Cortex of kidney (tissue), 1 donor: ENCODE measurements around the gene FES.
"Not testable (repeated sequence)": the region's sequence is repeated elsewhere in the genome, so short reads cannot be mapped to it uniquely, and the experiment has no call there.

ENCODE experiments used
- DNase-seq: peaks from one replicate; lab custom pipeline; 2025; lab: John Stamatoyannopoulos, UW

Gene FES

DNA sequence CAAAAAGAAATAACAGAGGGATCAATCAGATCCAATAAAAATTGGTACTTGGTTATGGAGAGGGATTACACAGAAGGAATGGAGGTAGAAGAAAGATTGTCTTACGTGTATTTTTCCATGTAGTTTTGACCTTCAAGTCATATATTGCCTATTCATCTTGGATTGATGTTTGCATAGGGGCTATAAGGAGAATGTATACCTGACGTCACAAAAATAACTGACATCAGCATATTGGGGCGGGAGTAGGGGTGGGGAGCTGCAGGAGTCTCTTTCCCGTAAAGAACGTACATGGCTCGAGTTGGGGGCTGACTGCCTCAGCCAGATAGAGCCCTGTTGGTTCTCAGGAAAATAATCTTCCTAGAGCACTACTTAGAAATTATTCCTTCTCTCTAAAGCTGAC, 21.8 kb upstream of the FES start:
- DNase-seq, result no peak

DNA sequence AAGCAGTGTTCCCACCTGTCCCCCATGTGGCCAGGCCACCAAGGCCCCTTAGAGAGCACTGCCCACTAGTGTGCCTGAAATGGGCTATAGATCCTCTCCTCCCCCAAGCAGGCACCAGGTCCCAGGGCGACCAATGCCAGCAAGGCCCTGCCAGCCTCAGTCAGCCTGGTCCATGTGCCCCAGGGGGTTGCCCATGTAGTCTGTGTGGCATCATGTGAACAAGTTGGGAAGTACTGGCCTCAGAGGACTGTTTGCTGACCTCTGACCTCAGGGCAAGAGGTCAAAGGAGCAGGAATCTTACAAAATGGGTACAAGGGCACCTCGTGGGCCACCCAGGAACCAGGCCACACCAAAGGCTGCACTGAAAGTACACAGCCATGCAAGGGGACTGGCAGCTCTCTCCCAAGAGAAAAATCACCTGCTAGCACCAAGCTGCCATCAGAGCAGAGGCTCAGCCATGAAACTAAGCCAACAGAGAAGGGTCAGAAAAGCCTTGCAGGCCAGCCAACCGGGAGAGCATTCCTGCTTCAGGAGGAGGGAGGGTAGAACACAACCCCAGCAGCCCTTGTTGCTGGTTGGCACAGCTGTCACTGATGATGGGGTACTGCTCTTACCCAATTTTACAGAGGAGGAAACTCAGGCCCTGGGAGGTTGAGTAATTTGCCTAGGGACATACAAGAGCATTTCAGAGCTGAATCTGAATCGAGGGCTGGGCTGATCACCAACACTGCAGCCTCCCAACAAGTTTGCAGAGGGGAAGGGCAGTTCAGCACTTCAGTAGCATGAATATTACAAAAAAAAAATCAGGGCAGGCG, 21.1 kb upstream of the FES start:
- DNase-seq, result no peak

DNA sequence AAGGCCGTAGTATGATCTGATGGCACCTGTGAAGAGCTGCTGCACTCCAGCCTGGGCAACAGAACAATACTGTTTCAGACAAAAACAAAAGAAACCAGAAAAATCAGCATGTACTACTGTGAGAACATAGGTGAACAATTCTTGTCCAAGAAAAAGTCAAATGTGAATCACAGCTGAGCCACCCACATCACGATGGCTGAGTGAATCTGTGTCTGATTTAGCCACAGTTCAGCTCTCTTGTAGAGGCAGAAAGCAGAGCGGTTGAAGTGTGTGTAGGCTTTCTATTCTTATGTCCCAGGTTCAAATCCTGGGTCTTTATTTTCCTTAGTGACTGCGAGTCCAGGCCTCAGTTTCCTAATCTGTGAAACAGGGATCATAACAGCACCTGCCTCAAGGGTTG, 20.3 kb upstream of the FES start:
- no peak for DNase-seq

DNA sequence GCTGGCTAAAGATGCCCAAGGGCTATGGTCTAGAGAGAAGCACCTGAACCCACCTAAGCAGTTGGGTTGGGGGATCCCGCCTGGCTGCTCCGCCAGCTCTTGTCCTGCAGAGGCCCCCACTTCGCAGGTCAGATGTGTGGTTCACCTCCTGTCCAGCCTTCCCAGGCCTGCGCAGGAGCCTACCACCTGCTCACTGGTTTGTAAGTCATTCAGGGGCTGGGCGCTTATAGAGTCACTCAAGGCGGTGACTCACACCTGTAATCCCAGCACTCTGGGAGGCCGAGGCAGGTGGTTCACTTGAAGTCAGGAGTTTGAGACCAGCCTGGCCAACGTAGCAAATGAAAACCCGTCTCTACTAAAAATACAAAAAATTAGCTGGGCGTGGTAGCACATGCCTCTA, 19.8 kb upstream of the FES start:
- no peak for DNase-seq

DNA sequence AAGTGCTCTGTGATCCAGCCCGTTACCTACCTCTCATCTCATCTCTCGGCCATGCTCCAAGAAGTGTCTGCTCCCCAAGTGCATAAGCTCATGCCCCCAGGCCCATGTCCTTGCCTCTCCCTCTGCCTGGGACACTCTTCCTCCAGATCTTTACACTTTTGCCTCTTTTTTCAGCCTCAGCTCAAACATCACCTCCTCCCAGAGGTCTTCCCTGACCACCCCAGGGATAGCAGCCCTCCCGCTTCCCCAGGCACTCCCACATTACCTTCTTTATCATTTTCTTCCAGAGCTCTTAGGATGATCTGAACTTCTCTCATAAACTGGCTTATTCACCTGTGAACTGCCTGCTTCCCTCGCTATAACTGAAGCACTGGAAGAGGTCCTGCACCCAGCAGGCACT, 18.6 kb upstream of the FES start:
- DNase-seq, result no peak

DNA sequence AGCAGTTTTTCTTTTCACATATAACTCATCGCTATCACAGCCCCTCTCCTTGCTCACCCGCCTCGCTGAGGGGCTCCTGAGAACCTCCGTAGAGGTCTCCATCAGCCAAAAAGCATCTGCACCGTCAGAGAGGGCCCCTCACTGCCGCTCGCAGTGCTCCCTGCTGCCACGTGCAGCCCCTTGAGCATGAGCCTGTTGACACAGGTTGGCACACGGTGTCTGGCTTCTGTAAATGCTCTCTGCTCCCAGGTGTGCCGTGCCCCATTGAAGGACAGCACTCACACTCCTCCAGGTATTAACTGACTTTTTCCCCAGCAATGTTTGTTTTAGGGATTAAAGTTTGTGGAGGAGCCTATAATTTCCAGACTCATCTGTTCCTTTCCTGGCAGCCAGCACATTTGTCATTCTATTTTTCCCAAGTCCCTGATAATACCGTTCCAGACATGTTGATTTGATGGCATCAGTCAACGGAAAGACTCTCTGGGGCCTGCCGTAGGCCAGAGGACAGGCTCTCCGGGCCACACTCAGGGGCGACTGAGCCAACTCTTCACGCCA, 18.1 kb upstream of the FES start:
- no peak for DNase-seq

DNA sequence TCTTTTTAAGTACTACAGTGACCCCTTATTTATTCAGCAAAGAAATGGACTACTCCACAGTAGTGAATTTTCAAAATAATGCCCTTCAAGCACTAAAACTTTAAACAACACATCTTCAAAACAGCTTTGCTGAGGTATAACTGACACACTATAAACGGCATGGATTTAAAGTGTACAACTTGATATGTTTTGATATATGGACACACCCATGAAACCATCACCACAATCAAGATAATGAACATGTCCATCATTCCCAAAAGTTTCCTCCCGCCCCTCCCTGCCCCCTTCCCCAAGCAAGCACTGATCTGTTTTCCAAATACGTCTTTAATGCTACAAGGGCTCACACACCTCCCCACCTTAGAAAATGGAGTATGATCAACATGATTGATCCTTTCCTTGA, 17.5 kb upstream of the FES start:
- no peak for DNase-seq

DNA sequence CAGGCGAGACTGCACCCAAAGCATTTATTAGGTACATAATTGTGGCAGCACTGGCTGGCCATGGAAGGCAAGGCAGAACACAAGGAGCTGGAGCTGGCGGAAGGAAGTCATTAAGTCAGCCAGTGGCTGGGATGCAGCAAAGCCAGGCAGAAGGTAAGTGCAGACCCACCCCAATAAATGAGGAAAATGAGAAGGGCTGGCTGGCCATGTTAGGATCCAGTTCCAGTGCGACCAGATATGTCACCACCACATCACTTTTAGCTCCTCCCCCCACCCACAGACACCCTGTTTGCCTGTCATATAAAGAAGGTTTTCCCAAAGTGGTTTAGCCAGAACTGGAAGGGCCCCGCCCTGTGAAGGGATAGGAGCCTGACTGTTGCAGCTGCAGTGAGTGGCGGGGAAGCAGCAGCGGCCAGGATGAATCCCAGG, 16.0 kb upstream of the FES start, which contains the start of gene FURIN:
Gene FURIN (plus strand): TSS at position 328 of the 429 bp plus-strand sequence. CDS start 7,153 bp downstream, outside the sequence.
- no peak for DNase-seq

DNA sequence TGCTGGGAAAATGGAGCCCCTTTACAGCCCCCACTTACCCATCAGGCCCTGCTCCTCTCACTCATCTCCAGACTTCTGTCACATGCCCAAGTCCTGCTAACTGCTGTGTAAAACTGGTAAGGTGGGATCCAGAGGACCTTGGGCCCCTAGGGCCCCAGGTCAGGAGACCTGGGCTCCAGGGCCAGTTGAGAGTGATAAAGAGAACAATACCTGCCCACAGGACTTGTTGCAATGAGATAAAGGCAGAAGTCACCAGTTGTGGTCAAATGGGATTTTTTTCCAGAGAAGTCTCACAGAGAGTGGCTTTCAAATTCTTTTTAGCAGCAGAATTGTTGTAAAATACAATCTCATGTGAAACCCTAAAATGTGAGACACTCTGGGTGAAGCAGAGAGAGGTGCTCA, 15.2 kb upstream of the FES start:
- no peak for DNase-seq

DNA sequence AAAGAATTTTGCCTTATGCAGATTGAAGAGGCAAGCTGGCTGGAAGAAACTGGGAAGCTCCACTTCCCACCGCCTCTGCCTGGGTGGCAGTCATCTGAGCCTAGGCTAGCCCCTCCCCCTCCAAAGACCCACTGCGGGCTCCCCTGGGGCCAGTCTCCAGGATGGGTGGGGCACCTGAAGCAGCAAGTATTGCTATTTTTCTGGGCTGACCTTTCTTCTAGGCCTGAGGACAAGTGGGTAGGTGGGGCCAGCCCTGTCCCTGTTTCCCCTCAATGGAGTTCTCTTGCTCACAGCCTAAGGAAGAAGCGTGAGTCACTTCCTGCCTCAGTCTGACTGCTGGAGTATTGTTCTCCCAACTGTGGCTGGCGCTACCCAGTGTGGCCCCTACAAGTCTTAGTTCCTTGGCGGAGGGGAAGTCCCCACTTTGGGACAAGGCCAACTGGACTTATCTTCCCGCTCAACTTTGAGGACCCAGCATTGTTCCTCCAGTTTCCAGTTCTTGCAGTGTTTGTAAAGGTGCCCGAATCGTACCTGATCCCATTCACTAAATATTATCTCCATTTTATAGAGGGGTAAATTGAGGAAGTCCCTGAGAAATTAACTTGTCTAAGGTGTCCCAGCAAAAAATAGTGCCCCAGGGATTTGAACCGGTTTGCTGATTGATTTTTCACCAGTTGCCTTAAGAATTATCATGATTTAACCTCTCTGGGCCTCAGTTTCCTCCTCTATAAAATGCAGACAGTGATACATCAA, 14.5 kb upstream of the FES start:
- DNase-seq, result no peak

DNA sequence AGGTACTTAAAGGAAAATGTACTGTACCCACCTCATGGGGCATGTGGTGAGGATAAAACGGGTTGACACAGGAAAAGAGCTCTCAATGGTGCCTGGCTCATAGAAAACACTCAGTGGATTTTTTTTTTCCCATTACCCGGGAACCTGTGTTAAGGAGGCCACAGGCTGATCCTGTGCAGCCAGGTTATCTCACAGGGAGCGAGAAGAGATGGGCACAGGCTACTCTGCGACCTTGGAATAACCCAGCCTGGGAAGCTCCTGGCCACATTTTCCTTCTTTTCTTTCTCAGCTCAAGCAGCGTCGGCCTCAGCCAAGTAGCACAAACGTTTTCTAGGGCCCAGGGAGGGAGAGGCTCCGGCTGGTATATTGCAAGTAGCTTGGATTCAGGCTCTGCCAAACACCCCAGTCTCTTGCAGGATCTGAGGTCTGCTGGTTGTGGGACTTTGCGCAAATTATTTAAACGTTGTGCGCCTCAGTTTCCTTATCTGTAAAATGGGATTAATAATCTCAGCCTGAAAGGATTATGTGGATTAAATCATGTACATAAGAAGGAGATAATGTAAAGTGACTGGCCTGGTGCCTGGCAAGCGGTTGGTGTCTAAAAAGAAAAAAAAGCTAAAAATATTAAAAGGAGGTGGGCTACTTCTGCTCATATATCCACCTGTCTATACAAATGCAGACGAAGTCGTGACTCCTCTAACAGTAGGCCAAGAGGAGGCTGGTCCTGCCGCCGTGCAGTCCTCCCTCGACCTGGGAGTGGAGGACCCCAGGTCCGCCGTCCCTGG, 13.8 kb upstream of the FES start:
- no peak for DNase-seq

DNA sequence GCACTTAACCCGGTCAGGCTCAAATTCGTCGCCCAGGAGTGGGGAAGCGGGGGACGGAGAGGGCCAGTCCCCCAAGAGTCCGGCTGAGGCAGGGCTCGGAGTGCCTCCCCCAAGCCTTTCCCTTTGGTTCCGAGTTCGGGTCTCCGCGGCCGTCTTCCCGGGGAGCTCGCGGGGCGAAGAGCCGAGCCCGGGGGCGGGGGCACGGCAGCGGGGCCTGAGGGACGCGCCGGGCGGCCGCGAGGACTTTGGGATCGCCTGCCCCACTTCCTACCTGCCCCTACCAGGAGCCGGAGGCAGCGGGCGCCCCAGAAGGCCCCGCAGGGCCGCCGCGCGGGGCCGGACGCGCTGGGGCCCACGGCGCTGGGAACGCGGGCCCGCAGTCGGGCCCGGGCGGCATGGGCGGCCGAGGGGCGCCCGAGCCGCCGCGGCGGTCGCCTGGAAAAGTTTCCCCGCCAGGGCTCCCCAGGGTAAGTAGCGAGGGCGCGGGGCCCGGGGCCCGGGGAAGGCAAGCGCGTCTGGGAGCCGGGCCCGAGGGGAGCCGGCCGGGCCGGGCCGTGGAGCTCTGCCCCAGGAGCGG, 13.1 kb upstream of the FES start:
- no peak for DNase-seq

DNA sequence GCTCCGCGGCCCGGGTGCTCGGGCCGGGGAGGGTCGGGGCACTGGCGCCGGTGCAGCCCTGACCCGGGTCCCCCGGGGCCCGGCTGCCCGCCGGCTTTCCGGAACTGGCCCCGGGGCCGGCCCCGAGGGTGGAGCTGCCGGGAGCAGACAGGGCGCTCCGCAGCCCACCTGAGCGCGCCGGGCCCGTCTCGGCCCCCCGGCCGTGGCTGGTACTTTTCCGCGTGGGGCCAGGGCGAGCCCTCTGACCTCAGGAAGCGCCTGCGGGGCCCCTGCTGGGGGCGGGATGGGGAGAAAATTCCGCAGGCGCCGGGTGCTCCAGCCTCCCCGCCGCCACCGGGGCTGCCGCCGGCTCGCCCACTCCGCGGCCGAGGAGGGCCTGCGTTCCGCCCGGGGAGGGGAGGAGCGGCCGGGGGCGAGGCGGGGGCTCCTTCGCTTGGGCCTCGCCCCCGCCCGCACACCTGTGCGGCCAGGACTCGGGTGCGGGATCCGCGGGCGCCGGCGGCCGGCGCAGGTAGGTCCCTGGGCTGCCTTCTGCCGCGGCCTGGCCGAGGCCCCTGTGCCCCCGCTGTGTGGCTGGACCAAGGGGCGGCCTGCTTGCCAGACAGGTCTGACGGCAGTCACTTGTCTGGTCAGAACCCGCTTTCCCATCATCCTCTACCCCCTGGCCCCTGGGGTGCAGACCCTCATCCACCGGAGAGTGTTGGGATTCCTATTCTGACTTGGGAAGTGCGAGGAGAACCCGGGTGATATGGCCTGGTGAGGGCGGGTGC, 12.4 kb upstream of the FES start:
- DNase-seq, result no peak

DNA sequence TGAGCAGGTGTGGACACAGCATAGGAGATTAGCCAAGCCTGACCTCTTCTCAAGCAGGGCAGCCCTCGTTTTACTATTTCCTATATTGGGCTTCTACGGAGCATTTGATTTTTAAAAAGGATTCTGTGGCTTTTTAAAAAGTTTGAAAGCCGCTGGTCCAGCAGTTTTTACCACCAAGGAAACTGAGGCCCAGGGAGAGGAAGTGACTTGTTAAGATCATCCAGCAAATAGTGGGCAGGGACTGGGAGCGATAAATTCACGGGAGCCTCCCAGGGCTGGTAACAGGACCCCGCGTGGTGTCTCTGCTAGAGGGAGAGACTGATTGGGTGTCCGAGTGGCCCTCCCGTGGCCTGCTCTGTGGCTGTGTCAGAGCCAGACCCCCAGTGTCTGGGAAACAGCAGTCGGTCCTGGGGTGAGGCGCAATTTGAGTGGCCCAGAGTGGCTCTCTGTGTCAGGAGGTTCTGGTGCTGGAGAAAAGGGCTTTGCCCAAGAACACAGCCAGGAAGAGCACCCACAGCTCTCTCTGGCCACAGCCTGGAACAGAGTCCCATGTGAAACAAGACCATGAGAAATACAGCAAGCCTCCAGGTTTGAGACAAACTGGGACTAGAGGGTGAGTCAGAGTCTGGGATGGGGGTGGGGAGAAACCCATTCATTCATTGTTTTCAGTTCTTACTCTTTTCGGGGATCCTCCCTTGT, 11.7 kb upstream of the FES start:
- DNase-seq, result no peak

DNA sequence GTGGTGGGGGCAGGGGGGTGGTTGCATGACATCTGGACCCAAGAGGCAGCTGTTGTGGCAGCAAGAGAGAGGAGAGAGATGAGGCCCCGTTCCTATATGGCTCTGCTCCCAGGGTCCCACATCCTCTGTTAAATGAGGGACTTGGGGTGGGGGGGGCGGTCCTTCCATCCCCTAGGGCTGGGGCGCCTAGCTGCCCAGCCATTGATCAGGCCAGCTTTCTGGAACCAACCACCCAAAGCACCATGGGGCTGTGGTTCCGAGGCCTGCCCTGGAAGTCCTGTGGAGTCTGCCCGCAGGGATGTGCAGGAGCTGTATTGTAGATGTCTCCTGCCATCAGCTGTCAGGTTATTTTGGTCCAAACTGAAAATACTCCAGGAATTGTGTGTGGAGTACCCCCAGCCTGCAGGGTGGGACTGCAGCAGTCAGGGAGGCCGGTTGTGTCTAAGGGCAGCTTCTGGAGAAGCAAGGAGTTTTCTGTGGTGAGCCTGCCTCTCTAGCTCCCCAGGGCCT, 10.8 kb upstream of the FES start:
- DNase-seq, result no peak

DNA sequence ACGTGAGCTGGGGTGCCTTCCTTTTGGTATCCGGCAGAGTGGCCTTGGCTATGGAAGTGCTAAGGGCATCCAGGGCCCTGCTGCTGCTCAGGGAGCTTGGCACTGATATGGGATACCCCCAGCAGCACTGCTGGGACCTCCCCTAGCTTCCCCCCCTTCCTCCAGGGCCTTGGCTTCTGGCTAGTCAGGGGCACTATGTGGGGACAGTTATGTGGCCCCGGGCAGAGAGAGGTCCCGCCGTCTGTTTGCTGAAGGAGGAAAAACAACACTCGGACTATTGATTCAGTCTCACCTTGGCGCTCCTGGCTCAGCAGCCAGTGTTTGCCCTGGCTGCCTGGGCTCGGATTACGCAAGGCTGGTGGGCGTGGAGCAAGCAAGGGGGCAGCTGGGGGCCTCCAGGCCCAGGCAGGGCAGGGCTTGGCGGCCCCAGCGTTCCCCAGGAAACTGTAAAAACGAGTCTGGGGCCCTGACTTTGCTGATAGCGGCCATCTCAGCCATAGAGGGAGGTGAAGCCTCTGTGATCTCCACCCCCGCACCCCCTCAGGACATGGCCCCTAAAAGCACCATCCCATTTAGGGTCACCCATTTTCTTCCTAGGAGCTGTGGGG, 10.2 kb upstream of the FES start:
- DNase-seq, result no peak

DNA sequence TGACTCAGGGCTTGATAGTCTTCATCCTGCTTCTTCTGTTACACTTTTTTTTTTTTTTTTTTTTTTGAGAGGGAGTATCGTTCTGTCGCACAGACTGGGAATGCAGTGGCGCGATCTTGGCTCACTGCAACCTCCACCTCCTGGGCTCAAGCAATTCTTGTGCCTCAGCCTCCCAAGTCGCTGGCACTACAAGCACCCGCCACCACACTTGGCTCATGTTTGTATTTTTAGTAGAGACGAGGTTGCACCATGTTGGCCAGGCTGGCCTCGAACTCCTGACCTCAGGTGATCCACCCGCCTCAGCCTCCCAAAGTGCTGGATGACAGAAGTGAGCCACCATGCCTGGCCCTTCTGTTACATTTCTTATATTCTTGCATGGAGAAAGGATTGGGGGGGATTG, 9.3 kb upstream of the FES start:
- not testable (repeated sequence) for DNase-seq

DNA sequence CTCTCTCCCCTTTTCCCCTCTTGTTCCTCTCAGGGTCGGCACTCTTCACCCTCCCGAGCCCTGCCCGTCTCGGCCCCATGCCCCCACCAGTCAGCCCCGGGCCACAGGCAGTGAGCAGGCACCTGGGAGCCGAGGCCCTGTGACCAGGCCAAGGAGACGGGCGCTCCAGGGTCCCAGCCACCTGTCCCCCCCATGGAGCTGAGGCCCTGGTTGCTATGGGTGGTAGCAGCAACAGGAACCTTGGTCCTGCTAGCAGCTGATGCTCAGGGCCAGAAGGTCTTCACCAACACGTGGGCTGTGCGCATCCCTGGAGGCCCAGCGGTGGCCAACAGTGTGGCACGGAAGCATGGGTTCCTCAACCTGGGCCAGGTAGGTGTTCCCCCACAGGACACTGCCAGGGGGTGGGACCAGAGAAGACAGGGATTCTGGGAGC, 8.7 kb upstream of the FES start:
- no peak for DNase-seq

DNA sequence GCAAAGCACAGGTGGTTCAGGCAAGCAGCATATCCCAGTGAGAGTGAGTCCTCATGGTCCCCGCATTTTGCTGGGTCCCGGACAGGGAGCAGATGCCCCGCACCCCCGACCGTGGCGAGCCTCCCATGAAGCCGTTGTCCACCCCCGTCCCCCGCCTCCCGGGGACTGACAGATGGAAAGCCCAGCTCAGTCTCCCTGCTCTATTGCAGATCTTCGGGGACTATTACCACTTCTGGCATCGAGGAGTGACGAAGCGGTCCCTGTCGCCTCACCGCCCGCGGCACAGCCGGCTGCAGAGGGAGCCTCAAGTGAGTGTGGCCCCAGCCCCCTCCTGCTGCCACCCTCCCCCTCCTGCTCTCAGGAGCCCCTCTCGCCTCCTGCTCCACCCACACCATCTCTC, 8.3 kb upstream of the FES start:
- no peak for DNase-seq
